ENCODE data around the gene VRK2.
"Not testable (repeated sequence)": the region's sequence is repeated elsewhere in the genome, so short reads cannot be mapped to it uniquely, and the experiment has no call there.

The VRK2 gene

GRCh38 chr2:58055033-58055786 is 8.6 kb downstream of the VRK2 start:
- DNase-seq: no peak

DNA sequence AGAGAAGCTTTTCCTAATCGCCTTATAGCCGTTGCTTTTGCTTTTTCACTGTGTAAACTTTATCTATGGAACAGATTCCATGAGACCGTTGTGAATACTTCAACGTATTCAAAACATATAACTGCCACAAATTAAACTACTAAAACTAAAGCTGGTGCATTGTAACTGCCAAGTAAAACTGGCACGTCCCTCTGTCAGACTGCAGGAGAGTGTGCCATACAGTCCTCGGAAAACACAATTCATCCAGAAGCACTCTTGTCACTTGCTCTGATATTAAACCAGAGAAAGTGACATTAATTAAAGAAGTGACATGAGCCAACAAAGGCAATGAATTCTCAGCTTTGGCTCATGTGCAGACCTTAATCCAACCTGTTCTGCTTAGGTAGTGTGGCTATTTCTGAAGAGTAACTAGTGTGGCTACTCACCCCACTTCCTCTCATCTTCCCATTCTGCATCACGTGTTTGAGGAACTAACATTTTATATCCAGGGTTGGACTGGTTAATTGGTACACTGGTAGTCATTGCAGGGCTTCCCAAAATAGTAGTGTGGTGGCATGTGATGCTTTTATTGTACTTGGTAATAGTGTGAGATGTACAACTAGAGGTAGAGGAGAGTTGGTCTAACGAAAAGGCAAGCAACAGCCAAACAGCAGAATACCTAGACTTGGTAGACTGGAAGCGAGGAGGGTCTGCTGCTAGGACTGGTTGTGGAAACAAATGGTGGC is 9.7 kb downstream of the VRK2 start:
- DNase-seq: no peak

- no peak for DNase-seq
Measured at GRCh38 chr2:58057707-58058530, 11.3 kb downstream of the VRK2 start.

- no peak for DNase-seq
Measured at GRCh38 chr2:58063641-58064040, 17.0 kb downstream of the VRK2 start.

- DNase-seq: no peak
Measured at GRCh38 chr2:58064086-58064485, 17.5 kb downstream of the VRK2 start.

GRCh38 chr2:58065248-58065647 is 18.6 kb downstream of the VRK2 start:
- no peak for DNase-seq

- no peak for DNase-seq
Measured at GRCh38 chr2:58067001-58067400, 20.4 kb downstream of the VRK2 start.

GRCh38 chr2:58070765-58071164 is 24.2 kb downstream of the VRK2 start:
- no peak for DNase-seq

- no peak for DNase-seq
Measured at GRCh38 chr2:58072102-58072501, 25.5 kb downstream of the VRK2 start.

- DNase-seq: no peak
Measured at GRCh38 chr2:58073008-58073407, 26.4 kb downstream of the VRK2 start.

DNA sequence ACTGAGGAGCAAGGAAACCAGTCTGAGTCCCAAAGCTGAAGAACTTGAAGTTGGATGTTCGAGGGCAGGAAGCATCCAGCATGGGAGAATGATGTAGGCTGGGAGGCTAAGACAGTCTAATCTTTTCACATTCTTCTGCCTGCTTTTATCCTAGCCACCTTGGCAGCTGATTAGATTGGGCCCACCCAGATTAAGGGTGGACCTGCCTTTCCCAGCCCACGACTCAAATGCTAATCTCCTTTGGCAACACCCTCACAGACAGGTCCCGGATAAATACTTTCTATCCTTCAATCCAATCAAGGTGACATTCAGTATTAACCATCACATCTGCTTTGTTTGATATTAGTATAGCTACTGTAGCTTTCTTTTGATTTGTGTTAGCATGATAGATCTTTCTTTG is 27.1 kb downstream of the VRK2 start:
- no peak for DNase-seq

- DNase-seq: no peak
Measured at GRCh38 chr2:58081000-58081399, 34.4 kb downstream of the VRK2 start.

DNA sequence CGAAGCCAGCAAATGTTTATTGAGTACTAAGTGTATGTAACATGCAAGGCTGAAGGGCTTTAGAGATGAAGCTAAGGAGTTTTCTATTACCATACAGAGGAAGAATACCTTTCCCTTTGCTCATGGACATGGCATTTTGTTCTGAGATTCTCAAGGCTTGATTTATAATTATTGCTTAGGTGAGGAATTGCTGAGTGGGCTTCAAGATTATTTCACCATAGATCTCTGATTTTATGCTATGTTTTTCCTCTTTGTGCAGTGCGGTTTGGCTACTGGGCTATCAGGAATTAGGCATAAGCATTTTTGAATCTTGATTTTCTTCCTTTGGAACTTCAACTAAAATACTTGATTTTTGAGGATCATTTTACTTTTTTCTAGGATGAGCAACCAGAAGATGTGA is 42.5 kb downstream of the VRK2 start:
- DNase-seq: no peak

DNA sequence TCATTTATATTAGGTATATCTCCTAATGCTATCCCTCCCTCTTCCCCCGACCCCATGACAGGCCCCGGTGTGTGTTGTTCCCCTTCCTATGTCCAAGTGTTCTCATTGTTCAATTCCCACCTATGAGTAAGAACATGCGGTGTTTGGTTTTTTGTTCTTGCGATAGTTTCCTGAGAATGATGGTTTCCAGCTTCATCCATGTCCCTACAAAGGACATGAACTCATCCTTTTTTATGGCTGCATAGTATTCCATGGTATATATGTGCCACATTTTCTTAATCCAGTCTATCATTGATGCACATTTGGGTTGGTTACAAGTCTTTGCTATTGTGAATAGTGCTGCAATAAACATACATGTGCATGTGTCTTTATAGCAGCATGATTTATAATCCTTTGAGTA is 46.2 kb downstream of the VRK2 start:
- not testable (repeated sequence) for DNase-seq

GRCh38 chr2:58097025-58097424 is 50.4 kb downstream of the VRK2 start:
- DNase-seq: no peak

DNA sequence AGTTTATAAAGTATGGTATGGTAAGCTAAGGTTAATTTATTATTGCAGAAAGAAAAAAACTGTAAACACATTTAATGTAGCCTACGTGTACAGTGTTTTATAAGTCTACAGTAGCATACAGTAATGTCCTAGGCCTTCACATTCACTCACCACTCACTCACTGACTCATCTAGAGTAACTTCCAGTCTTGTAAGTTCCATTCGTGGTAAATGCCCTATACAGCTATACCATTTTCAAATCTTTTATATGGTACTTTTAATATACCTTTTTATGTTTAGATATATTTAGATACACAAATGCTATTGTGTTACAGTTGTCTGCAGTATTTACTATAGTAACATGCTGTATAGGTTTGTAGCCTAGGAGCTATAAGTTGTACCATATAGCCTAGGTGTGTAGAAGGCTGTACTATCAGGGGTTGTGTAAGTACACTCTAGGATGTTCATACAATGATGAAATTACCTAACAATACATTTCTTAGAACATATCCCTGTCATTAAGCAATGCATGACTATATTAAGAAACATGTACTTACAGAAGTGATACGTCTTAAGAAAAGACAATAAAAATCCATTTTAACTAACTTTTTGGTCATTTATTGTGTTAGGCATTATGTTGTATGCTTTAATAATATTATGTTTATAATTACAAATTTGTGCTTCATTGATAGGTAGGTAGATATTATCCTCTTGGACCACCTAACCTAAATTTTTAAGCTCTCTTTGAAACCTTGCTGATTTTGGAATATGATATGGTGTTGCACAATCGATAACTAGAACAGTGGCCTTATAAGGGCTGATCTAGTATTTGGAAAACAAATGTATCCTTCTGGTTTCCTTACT is 51.9 kb downstream of the VRK2 start:
- peak; percentile 8 to 16 for DNase-seq

DNA sequence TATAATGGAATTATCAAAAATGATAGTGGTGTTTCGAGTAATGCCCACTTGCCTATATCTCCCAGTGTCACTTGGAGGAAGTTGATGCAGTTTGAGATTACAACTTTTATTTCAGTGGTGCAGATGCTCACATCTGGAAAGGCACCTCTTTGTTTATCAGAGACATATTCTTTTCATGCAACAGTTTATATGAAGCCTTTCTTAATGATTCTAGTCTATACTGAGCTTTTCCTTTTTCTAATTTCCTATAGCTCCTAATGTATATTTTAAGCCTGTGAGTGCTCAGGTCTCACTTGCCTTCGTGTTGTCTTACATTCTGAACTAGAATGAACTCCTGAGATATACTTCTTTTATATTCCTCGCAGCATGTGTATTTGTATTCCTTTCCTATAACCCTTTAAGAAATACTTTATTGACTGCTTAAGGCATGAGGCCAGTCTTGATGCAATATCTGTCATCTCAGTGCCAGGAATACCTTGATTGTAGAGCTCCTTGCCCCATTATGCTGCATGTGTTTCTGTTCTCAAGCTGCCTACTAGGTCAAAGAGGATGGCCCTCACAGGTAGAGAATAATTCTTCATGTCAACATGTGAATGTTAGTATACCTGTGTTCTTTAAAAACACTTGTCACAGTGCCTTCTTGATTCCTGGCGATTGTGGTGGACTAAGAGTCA is 52.6 kb downstream of the VRK2 start:
- no peak for DNase-seq

GRCh38 chr2:58101500-58101899 is 54.9 kb downstream of the VRK2 start:
- DNase-seq: no peak

DNA sequence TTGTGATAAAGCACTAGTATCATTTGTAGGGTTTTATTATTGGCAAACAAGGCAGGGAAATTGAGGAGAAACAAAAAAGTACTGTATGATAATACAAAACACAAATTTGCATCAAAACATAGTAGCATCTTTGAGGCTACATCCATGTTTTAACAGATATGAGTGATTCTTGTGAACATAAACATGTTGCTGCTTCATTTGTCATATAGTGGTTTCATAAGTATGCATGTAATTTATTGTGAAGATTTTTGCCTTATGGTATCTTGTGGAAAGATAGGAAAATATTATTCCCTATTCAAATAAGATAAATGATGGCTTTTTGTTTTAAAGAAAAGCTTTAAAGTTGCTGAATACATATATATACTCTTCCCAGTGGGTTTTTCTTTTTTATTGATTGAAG is 60.3 kb downstream of the VRK2 start:
- no peak for DNase-seq

- DNase-seq: peak; percentile 87 to 96
Measured at GRCh38 chr2:58107803-58108710, 61.5 kb downstream of the VRK2 start.

GRCh38 chr2:58109481-58109880 is 62.9 kb downstream of the VRK2 start:
- no peak for DNase-seq

Measured in inflammatory macrophage treated with lipopolysaccharide for 1 hour (primary cell).